Smooth muscle cell (in vitro differentiated cells): Measurements from ENCODE around the gene BOD1. TPM values are rescaled to one million over a fixed set of nuclear protein-coding genes. Genes with fewer than 3 reads are reported as not detected.
A peak's percentile ranks its signal among the peaks of the same experiment; 100 is the strongest.

ENCODE experiments used
- DNase-seq: peaks from one replicate; lab custom pipeline; 2025; ENCODE audit not compliant: unreplicated experiment; lab: John Stamatoyannopoulos, UW
- H2AFZ ChIP-seq: fragments of 200-600 bp; sonication (generic); 2 replicates; pipeline ENCODE4 v1.6.0; 2016; ENCODE audit warnings: antibody characterized with exemption, low read depth, mild to moderate bottlenecking
- H3F3A ChIP-seq: fragments of 200-600 bp; sonication (generic); 2 replicates; pipeline ENCODE4 v1.6.0; 2017; ENCODE audit warnings: antibody characterized with exemption, low read depth
- H3K27ac ChIP-seq: fragments of 200-600 bp; sonication (generic); 2 replicates; pipeline ENCODE4 v1.5.1; 2016; ENCODE audit warnings: low read depth, mild to moderate bottlenecking
- H3K27me3 ChIP-seq: fragments of 200-600 bp; sonication (generic); 2 replicates; pipeline ENCODE4 v1.6.1; 2016; ENCODE audit warnings: low read depth, mild to moderate bottlenecking
- H3K36me3 ChIP-seq: fragments of 200-600 bp; sonication (generic); 2 replicates; pipeline ENCODE4 v1.5.1; 2016; ENCODE audit warnings: low read depth
- H3K4me1 ChIP-seq: fragments of 200-600 bp; sonication (generic); 2 replicates; pipeline ENCODE4 v1.5.1; 2016; ENCODE audit warnings: low read depth
- H3K4me2 ChIP-seq: fragments of 200-600 bp; sonication (generic); 2 replicates; pipeline ENCODE4 v1.6.0; 2016; ENCODE audit warnings: mild to moderate bottlenecking
- H3K4me3 ChIP-seq: fragments of 200-600 bp; sonication (generic); 2 replicates; pipeline ENCODE4 v1.5.1; 2016; ENCODE audit warnings: mild to moderate bottlenecking
- H3K79me2 ChIP-seq: fragments of 200-600 bp; sonication (generic); 2 replicates; pipeline ENCODE4 v1.6.0; 2016; ENCODE audit warnings: low read depth, mild to moderate bottlenecking
- H3K9ac ChIP-seq: fragments of 200-600 bp; sonication (generic); 2 replicates; pipeline ENCODE4 v1.6.0; 2016; ENCODE audit warnings: low read depth
- H3K9me3 ChIP-seq: fragments of 200-600 bp; sonication (generic); replicated peaks from 2 replicates; pipeline ENCODE4 v1.5.1; 2016; ENCODE audit warnings: low read depth
- H4K20me1 ChIP-seq: fragments of 200-600 bp; sonication (generic); 2 replicates; pipeline ENCODE4 v1.6.0; 2016; ENCODE audit warnings: low read depth
- CTCF ChIP-seq: fragments of 200-600 bp; sonication (generic); IDR thresholded peaks from 2 replicates; pipeline ENCODE4 v1.5.1; 2017; ENCODE audit warnings: borderline replicate concordance, mild to moderate bottlenecking, antibody characterized with exemption; ENCODE audit not compliant: insufficient read depth, poor library complexity, severe bottlenecking
- WGBS: methylation state at CpG from one replicate; pipeline ENCODE4 v1.1.7; 2016; ENCODE audit warnings: low lambda C conversion rate; 5-methylcytosine and 5-hydroxymethylcytosine counted together
- polyA plus RNA-seq: library from polyadenylated mRNA; unstranded; fragments of >200 nt; fragmentation: Nextera tagmentation; extraction: Ambion mirVana; gene quantifications from 2 replicates; pipeline ENCODE4 v1.2.1, GENCODE V29; 2016
- total RNA-seq: library from RNA; depleted of rRNA; stranded (reverse); fragments of >200 nt; gene quantifications from 2 replicates; pipeline ENCODE4 v1.2.3, GENCODE V29; 2014

BOD1 gene
- total and polyA plus RNA-seq, 2 experiments from 2014 or later, result 56.5 to 58.3 TPM

DNA sequence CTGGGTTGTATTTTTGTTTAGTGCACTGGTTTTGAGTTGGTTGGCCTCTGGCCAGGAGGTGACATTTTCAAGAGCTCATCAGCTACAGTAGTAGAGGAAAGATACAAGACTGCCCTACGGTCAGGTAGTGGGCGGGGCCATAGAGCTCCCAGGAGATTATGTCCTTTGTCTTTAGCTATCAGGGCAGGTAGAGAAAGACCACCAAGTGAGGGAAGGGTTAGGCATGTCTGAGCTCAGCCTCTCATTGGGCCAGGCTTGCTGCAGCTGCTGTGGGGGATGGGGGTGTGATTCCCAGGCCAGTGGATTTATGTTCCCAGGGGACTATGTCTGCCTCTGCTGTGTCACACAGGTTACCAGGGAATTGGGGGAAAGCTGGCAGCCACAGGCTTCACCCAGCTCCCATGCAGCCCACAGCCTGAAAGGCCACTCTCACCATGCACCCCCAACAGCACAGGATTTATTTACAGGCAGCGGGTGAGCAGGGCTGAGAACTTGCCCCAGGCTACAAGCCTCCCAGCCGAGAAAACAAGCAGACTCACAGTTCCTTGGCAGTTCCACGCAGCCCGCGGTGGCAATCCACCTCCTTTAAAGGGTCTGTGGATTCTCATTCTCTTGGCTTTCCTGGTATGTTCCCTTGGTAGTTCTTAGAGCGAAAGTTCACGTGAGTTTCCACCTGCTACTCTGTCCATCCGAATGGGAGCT, 37.5 kb upstream of the BOD1 start:
- H3K9me3 ChIP-seq, result no peaks in the 10 kb centered on the region
- H3K36me3 ChIP-seq, result no peaks in the 10 kb centered on the region
- H3K27ac ChIP-seq, result no peak overlapping the region
- H3K4me1 ChIP-seq, result no peaks in the 10 kb centered on the region
- no peak overlapping the region for H3K4me2 ChIP-seq
- no peak for TF ChIP-seq CTCF
- H4K20me1 ChIP-seq, result no peaks in the 10 kb centered on the region
- H3F3A ChIP-seq, result no peaks in the 10 kb centered on the region
- 87% methylated on average over 10 of the region's 10 CpGs for WGBS
- no peak overlapping the region for H3K4me3 ChIP-seq
- DNase-seq, result no peak
- no peaks in the 10 kb centered on the region for H3K27me3 ChIP-seq
- H2AFZ ChIP-seq, result no peak overlapping the region
- H3K9ac ChIP-seq, result no peak overlapping the region
- no peaks in the 10 kb centered on the region for H3K79me2 ChIP-seq

DNA sequence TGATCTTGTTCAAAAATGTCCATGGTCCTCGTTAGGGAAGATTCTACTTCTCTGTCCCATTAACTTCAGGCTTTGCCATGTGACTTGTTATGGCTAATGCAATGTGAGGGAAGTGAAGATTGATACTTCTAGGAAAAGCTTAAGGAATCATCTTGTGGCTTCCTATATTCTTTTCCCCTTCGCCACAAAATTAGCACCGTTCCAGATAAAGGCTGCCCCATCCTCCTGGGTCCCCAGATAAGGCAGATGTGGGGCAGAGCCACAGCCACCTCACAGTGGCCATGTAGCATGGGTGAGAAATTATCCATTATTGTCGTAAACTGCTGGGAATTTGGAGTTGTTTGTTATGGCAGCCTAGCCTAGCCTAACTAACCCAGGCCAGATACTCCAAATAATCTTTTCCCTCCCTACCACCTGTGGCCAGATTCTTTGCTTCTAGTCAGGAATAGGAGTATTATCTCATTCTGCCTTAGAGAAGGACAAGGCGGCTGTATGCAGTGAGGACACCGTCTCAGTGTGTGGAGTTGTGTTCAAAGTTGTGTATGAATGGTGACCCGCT, 31.9 kb upstream of the BOD1 start:
- Histone ChIP-seq H3K79me2 (no peaks in the 10 kb centered on the region), H3K27me3 (no peaks in the 10 kb centered on the region), H3K36me3 (no peaks in the 10 kb centered on the region), H3K27ac (no peak overlapping the region), H2AFZ (no peak overlapping the region), H3F3A (no peaks in the 10 kb centered on the region), H3K4me1 (peaks cover 8% of the 10 kb centered on the region), H3K4me2 (no peak overlapping the region), H4K20me1 (no peaks in the 10 kb centered on the region), H3K9me3 (no peaks in the 10 kb centered on the region), H3K4me3 (no peak overlapping the region), H3K9ac (no peak overlapping the region)
- no peak for DNase-seq
- WGBS, result 92% methylated on average over 7 of the region's 7 CpGs
- no peak for TF ChIP-seq CTCF

DNA sequence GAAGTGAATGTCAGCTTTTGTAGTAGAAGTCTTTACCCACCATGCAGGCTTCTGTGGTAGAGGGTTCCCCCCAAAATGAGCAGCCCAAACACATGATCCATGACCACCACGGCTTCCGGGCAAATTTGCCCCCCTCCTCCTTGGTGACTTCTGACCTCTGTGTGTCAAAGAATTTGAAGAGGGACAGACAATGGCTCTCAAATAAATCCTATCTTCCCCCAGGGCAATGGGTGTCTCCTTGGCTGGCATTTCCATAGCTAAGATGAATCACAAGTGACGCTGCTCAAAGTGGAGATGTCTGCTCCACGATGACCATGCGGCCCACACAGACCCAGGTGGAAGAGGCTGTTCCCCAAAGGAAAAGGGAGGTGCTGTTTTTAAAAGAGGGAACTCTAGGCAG, 30.2 kb upstream of the BOD1 start:
- Histone ChIP-seq H3K9me3 (no peaks in the 10 kb centered on the region), H3K36me3 (no peaks in the 10 kb centered on the region), H3K4me2 (no peak overlapping the region), H3K27me3 (no peaks in the 10 kb centered on the region), H3K79me2 (no peaks in the 10 kb centered on the region), H3K4me1 (peaks cover 8% of the 10 kb centered on the region), H2AFZ (no peak overlapping the region), H4K20me1 (no peaks in the 10 kb centered on the region), H3K9ac (no peak overlapping the region), H3K4me3 (no peak overlapping the region), H3F3A (no peaks in the 10 kb centered on the region), H3K27ac (no peak overlapping the region)
- DNase-seq, result no peak
- WGBS, result 66% methylated on average over 5 of the region's 5 CpGs
- TF ChIP-seq CTCF, result no peak

DNA sequence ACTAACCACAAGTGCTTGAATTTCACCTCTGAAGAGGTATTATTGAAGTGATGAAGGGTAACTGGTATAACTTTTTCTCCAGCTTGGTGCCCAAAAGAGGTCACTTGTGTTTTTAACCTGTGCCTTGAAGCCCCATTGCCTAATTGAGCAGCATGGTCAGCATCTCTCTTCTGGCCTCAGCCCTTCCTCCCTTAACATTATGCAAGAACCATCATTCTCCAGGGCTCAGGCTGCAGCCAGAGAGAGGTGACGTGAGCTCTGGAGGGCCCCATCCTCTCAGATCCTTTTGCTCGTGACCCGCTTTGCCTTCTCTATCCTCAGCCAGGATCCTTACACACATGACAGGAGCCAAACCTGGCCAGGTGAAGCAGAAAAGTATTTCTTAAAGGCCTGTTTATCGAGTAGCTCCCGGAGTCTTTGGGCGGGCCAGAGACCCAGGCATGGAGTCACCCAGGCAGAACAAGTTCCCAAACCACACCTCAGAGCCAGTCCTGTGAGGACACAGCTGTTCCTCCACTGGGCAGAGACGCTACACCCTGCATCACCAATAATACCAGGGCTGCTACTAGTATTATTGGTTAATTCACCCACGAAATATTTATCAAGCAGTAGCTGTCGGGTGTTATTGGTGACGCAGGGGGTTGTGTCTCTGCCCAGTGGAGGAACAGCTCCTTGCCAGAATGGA, 29.6 kb upstream of the BOD1 start:
- no peaks in the 10 kb centered on the region for H3F3A ChIP-seq
- peak overlapping the region; percentile 67 for H3K4me2 ChIP-seq
- TF ChIP-seq CTCF, result no peak
- H4K20me1 ChIP-seq, result no peaks in the 10 kb centered on the region
- no peaks in the 10 kb centered on the region for H3K79me2 ChIP-seq
- peak overlapping the region; percentile 32 for H3K27ac ChIP-seq
- no peaks in the 10 kb centered on the region for H3K9me3 ChIP-seq
- H3K4me3 ChIP-seq, result no peak overlapping the region
- H3K9ac ChIP-seq, result no peak overlapping the region
- DNase-seq, result no peak
- H2AFZ ChIP-seq, result no peak overlapping the region
- 82% methylated on average over 10 of the region's 10 CpGs for WGBS
- H3K4me1 ChIP-seq, result peaks cover 8% of the 10 kb centered on the region
- H3K36me3 ChIP-seq, result no peaks in the 10 kb centered on the region
- H3K27me3 ChIP-seq, result no peaks in the 10 kb centered on the region
